Measurements from ENCODE around the gene CD1C. TPM values are rescaled to one million over a fixed set of nuclear protein-coding genes. Genes with fewer than 3 reads are reported as not detected.
"Not testable (repeated sequence)": the region's sequence is repeated elsewhere in the genome, so short reads cannot be mapped to it uniquely, and the experiment has no call there.

Gene CD1C
- total RNA-seq, 1 experiment from 2014 or later: not detected

GRCh38 chr1:158259117-158259516 is 30.6 kb upstream of the CD1C start:
- no peak for DNase-seq
- no TSS peak for BruUV-seq (replicated peaks)
- TF ChIP-seq, protein P1, sequence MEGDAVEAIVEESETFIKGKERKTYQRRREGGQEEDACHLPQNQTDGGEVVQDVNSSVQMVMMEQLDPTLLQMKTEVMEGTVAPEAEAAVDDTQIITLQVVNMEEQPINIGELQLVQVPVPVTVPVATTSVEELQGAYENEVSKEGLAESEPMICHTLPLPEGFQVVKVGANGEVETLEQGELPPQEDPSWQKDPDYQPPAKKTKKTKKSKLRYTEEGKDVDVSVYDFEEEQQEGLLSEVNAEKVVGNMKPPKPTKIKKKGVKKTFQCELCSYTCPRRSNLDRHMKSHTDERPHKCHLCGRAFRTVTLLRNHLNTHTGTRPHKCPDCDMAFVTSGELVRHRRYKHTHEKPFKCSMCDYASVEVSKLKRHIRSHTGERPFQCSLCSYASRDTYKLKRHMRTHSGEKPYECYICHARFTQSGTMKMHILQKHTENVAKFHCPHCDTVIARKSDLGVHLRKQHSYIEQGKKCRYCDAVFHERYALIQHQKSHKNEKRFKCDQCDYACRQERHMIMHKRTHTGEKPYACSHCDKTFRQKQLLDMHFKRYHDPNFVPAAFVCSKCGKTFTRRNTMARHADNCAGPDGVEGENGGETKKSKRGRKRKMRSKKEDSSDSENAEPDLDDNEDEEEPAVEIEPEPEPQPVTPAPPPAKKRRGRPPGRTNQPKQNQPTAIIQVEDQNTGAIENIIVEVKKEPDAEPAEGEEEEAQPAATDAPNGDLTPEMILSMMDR (IDR thresholded peaks at IDR 0.05; ENCODE audit: unreplicated experiment): no peak
- Mint-ChIP-seq H3K27me3 (ENCODE audit: unreplicated experiment) (peaks cover 37% of the 10 kb centered on the region), H3K9me3 (ENCODE audit: low read depth, unreplicated experiment) (no peaks in the 10 kb centered on the region), H3K4me1 (ENCODE audit: low read depth, unreplicated experiment) (no peaks in the 10 kb centered on the region), H3K4me3 (ENCODE audit: low read depth, unreplicated experiment) (no peak overlapping the region), H3K36me3 (ENCODE audit: insufficient read depth, unreplicated experiment) (no peaks in the 10 kb centered on the region), H3K27ac (ENCODE audit: unreplicated experiment) (no peak overlapping the region)
- intact Hi-C loops (cut with micrococcal nuclease; ENCODE audit: unreplicated experiment): no loop called here
- CTCF ChIA-PET: no interaction called here

GRCh38 chr1:158272681-158273080 is 17.0 kb upstream of the CD1C start:
- intact Hi-C loops (cut with micrococcal nuclease; ENCODE audit: unreplicated experiment): no loop called here
- H3K4me1 Mint-ChIP-seq (ENCODE audit: low read depth, unreplicated experiment): no peaks in the 10 kb centered on the region
- TF ChIP-seq, protein P1 (IDR thresholded peaks at IDR 0.05; ENCODE audit: unreplicated experiment): no peak
- no peak overlapping the region for H3K4me3 Mint-ChIP-seq (ENCODE audit: low read depth, unreplicated experiment)
- no peaks in the 10 kb centered on the region for H3K36me3 Mint-ChIP-seq (ENCODE audit: insufficient read depth, unreplicated experiment)
- H3K27me3 Mint-ChIP-seq (ENCODE audit: unreplicated experiment): no peaks in the 10 kb centered on the region
- BruUV-seq (replicated peaks): no TSS peak
- no peaks in the 10 kb centered on the region for H3K9me3 Mint-ChIP-seq (ENCODE audit: low read depth, unreplicated experiment)
- no peak for DNase-seq
- CTCF ChIA-PET: no interaction called here
- H3K27ac Mint-ChIP-seq (ENCODE audit: unreplicated experiment): no peak overlapping the region

GRCh38 chr1:158274797-158275196 is 14.9 kb upstream of the CD1C start:
- CTCF ChIA-PET: no interaction called here
- H3K4me3 Mint-ChIP-seq (ENCODE audit: low read depth, unreplicated experiment): no peak overlapping the region
- no peaks in the 10 kb centered on the region for H3K4me1 Mint-ChIP-seq (ENCODE audit: low read depth, unreplicated experiment)
- no TSS peak for BruUV-seq (replicated peaks)
- no peak overlapping the region for H3K27ac Mint-ChIP-seq (ENCODE audit: unreplicated experiment)
- no peaks in the 10 kb centered on the region for H3K27me3 Mint-ChIP-seq (ENCODE audit: unreplicated experiment)
- peaks cover 4% of the 10 kb centered on the region for H3K9me3 Mint-ChIP-seq (ENCODE audit: low read depth, unreplicated experiment)
- no peaks in the 10 kb centered on the region for H3K36me3 Mint-ChIP-seq (ENCODE audit: insufficient read depth, unreplicated experiment)
- intact Hi-C loops (cut with micrococcal nuclease; ENCODE audit: unreplicated experiment): no loop called here
- DNase-seq: no peak
- TF ChIP-seq, protein P1 (IDR thresholded peaks at IDR 0.05; ENCODE audit: unreplicated experiment): no peak

- H3K4me1 Mint-ChIP-seq (ENCODE audit: low read depth, unreplicated experiment); CTCF ChIA-PET; H3K4me3 Mint-ChIP-seq (ENCODE audit: low read depth, unreplicated experiment); H3K27ac Mint-ChIP-seq (ENCODE audit: unreplicated experiment); H3K36me3 Mint-ChIP-seq (ENCODE audit: insufficient read depth, unreplicated experiment); DNase-seq; H3K27me3 Mint-ChIP-seq (ENCODE audit: unreplicated experiment); BruUV-seq (replicated peaks); H3K9me3 Mint-ChIP-seq (ENCODE audit: low read depth, unreplicated experiment): not testable (repeated sequence)
- intact Hi-C loops (cut with micrococcal nuclease; ENCODE audit: unreplicated experiment): loop anchor here (10.0 kb wide), 1 partner anchor 78 kb away; no protein-coding TSS in a partner anchor
These were observed 7.3 kb upstream of the CD1C start for GRCh38 chr1:158282421-158282820.

DNA sequence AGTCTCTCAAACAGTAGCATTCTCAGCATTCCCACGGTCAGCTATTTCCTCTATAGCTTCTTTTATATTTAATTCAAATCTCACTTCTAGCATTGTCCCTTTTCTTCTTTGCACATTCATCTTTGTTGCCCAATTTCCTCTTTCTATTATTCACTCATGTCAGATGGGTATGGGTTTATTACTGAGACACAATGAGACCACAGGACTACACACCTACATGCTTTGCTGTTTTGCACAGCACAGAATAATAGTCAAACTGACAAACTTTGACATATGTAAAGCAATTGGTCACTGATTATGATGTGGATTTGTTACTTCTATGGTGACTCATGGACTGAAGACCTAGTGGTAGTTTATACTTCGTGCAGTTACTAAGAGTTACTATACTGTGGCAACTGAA is 5.8 kb upstream of the CD1C start:
- TF ChIP-seq, protein P1 (IDR thresholded peaks at IDR 0.05; ENCODE audit: unreplicated experiment): no peak
- no peak overlapping the region for H3K4me3 Mint-ChIP-seq (ENCODE audit: low read depth, unreplicated experiment)
- H3K27ac Mint-ChIP-seq (ENCODE audit: unreplicated experiment): no peak overlapping the region
- BruUV-seq (replicated peaks): no TSS peak
- DNase-seq: no peak
- H3K36me3 Mint-ChIP-seq (ENCODE audit: insufficient read depth, unreplicated experiment): no peaks in the 10 kb centered on the region
- H3K4me1 Mint-ChIP-seq (ENCODE audit: low read depth, unreplicated experiment): peaks cover 8% of the 10 kb centered on the region
- peaks cover 2% of the 10 kb centered on the region for H3K9me3 Mint-ChIP-seq (ENCODE audit: low read depth, unreplicated experiment)
- H3K27me3 Mint-ChIP-seq (ENCODE audit: unreplicated experiment): no peaks in the 10 kb centered on the region
- CTCF ChIA-PET: no interaction called here
- intact Hi-C loops (cut with micrococcal nuclease; ENCODE audit: unreplicated experiment): loop anchor here (10.0 kb wide), 1 partner anchor 79 kb away; no protein-coding TSS in a partner anchor
